ENCODE results near the gene PGP.
A peak's percentile ranks its signal among the peaks of the same experiment; 100 is the strongest.

The PGP gene

DNA sequence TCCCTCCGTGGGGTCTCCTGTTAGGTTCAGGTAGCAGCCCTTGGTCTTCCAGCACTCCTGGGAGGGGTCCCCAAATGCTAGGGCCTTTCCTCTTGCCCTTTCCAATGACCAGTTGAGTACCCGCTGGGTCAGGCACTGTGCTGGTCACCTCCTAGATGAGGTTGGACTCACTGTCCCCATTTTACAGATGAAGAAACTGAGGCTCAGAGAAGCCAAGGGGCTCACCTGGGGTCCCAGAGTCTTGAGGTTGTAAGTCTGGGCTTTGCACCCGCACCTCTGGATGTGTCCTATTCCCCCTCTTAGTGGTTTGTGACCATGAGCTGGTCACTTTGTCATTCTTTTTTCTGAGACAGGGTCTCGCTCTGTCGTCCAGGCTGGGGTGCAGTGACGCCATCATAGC is 16.9 kb downstream of the PGP start:
- no peak for DNase-seq

GRCh38 chr16:2196981-2197511 is 17.6 kb downstream of the PGP start:
- no peak for DNase-seq

GRCh38 chr16:2196162-2196980 is 18.3 kb downstream of the PGP start, which contains the start of gene CASKIN1:
TSS of gene CASKIN1 (minus strand) at chr16:2196605. CDS start at chr16:2196432, 173 bp downstream.
- DNase-seq: no peak

GRCh38 chr16:2195322-2196161 is 19.1 kb downstream of the PGP start:
- peak; percentile 20 to 56 for DNase-seq

- peak; percentile 48 to 70 for DNase-seq
Observed at GRCh38 chr16:2194852-2195321, 19.8 kb downstream of the PGP start.

DNA sequence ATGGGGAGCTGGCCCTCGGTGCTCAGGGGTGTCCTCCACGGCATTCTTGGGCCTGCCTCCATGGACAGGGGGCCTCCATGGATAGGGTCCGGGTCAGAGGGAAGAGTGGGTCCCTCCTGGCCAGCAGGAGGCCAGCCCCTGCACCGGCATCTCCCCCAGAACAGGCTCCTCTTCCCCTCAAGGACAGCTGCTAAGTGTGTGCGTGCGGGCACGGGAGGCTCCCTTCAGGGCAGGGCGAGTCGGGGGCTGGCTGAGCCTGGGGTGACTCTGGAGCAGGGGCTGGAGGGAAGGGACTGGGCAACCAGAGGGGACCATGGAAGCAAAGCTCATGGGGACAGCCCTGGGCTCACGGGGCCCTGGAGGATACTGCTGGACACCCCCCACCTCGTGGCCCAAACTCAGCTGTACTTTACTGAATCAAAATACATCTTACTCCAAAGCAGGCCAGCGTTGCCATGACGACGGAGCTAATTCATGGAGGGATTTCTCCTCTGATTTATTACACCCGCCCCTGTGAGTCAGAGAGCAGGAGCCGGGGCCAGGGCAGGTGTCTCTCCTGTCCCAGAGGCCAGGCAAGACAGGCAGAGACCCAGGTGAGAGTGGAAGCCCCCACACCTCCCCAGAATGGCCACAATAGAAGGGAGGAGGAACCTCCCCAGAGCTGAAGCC is 20.3 kb downstream of the PGP start:
- peak; percentile 39 to 41 for DNase-seq

GRCh38 chr16:2191446-2191706 is 23.3 kb downstream of the PGP start:
- DNase-seq: no peak

DNA sequence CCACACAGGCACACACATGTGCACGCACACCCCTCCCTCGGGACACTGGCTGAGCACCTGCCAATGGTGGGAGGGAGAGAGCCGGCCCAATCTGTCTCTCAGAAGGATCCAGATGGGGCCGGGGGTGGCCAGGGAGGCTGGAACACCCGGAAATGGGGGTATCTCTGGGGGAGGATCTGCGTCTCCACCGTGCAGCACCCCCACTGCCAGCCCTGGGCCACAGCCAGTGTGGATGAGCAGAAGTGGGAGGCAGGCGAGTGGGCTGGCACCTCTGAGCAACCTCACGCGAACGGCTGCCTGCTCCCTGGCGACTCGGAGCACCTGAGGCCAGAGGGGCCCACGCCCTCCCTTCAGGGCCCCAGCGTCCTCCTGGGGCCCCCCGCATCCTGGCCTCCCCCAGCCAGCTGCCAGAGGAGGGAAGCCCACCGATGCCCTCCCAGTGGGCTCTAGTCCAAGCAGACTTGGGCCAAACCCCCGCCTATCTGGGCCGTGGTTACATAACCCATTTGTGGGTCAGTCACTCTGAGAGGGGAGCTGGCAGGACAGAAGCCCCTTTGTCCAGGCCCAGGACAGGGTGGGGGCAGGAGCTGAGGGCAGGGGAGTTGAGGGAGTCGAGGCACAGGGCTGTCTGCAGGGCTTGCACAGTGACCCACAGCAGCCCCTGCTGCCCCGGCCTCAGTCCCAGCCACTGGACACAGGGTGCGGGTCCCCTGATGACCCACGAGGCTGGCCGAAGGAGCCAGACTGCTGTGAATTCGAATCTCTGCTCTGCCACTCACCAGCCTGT is 23.8 kb downstream of the PGP start:
- peak; percentile 35 to 79 for DNase-seq

GRCh38 chr16:2190002-2190658 is 24.5 kb downstream of the PGP start:
- no peak for DNase-seq

DNA sequence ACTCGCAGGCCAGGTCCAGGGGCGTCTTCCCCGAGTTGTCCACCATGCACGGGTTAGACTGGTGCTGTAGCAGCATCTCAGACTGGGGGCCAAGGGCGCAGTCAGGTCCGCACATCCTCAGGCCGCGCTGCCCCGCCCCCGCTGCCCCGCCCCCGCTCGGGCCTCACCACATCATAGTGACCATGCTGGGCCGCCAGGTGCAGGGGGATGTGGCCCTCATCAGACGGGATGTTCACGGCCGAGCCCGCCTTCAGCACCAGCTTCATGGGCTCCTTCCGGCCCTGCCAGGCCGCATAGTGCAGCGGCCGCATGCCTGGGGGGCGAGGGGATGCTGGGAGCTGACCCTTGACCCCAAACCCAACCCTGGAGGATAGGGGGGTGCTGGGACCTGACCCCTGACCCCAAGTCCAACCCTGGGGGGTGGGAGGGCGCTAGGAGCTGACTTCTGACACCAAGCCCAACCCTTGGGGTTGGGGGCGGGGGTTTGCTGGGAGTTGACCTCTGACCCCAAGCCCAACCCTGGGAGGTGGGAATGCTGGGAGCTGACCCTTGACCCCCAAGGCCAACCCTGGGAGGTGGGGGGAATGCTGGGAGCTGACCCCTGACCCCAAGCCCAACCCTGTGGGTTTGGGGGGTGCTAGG is 25.3 kb downstream of the PGP start:
- DNase-seq: no peak

DNA sequence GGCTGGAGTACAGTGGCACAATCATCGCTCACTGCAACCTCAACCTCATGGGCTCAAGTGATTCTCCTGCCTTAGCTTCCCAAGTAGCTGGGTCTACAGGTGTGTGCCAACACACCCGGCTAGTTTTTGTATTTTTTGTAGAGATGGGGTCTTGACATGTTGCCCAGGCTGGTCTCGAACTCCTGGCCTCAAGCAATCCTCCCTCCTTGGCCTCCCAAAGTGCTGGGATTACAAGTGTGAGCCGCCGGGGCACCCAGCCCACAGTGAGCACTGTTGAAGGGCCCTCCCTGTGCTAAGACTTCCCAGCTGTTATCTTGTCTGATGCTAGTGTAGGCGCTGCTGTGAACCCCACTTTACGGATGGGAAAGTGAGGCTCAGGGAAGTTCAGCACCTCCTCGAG is 26.2 kb downstream of the PGP start:
- no peak for DNase-seq

DNA sequence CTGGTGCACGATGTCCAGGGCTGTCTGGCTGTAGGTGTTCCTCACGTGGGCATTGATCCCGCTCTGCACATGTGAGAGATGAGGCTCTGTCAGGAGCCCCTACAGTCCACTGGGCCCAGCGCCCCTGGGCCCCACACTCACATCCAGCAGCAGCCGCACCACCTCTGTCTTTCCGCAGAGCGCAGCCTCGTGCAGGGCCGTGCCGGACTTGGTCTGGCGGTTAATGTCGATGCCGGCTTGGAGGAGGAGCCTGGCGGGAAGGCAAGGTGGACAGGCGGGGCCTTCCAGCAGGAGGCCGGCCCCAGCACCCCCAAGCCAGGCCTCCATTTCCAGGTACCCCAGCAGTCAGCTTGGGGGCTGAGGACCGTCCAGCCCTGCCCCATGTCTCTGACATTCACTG is 27.4 kb downstream of the PGP start:
- DNase-seq: no peak

GRCh38 chr16:2186505-2186904 is 28.1 kb downstream of the PGP start:
- no peak for DNase-seq

DNA sequence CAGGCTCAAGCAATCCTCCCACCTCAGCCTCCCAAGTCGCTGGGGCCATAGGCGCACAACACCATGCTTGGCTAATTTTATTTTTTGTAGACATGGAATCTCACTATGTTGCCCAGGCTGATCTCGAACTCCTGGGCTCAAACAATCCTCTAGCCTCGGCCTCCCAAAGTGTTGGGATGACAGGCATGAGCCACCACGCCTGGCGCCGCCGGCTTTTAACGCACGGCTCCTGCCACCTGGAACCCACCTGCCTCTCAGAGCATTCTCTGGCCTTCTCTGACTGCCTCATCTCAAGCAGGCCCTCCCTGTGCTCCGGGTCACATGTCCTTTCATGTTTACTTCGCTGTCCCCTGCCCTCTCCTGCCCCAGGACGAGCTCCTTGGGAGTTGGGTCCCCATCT is 28.6 kb downstream of the PGP start:
- DNase-seq: no peak

GRCh38 chr16:2184962-2185361 is 29.7 kb downstream of the PGP start:
- DNase-seq: no peak

GRCh38 chr16:2184346-2184745 is 30.3 kb downstream of the PGP start:
- no peak for DNase-seq

- no peak for DNase-seq
Observed at GRCh38 chr16:2183671-2184070, 31.0 kb downstream of the PGP start.

DNA sequence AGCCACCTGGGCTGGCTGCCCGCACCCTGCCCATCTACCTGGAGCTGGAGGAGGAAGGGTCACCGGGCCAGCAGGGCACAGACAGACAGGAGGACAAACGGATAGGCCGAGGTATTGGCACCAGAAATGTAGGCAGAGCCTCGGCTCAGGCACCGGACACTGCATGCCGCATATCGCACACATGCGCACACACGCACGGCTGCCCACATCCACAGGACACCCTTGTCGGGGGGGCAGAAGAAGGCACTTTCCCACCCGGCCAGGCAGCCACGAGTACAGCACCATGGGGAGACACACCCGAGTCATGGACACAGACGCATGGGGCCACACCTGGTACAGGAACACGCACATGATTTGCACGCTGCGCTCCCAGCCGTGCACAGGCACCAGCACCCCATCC is 32.7 kb downstream of the PGP start:
- DNase-seq: no peak

DNA sequence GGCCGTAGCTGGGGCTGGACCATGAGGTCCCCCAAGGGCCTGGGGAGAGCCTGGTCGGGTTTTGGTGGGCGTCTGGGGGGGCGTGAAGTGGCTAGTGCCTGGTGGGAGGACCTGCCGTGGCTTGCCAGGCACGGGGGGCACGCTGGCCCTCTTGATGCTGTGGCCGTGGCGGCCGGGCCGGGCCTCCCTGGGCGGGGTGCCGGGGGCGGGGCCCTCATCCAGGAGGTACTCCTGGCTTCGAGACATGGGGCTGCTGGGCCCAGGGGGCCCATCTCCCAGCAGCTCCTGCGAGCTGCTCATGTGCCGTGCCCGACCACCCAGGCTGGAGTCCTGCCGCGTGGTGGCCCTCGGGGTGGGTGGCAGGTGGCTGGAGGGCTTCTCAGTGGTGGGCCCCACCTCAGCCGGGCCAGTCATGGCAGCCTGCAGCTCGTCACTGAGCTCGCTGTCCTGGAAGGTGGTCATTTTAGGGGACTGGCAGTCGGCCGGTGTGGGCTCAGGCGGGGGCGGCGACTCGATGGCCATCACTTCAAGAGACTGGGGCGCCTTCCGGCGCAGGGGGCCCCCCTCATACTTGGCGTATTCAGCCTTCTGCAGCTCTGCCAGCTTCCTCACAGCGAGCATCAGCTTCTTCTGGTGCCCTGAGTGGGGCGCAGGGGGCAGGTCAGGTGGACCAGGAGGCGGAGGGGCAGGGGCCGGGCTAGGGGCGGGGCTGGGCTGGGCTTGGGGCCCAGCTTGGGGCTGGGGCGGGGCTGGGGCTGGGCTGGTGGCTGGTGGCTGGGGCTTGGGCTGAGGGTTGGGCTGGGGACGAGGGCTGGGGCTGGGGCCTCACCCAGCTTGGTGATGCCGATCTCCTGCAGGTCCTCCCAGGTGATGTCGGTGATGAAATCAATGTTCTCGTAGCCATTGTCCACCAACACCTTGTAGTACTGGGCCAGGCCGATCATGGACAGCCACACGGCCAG is 33.4 kb downstream of the PGP start:
- DNase-seq: no peak

DNA sequence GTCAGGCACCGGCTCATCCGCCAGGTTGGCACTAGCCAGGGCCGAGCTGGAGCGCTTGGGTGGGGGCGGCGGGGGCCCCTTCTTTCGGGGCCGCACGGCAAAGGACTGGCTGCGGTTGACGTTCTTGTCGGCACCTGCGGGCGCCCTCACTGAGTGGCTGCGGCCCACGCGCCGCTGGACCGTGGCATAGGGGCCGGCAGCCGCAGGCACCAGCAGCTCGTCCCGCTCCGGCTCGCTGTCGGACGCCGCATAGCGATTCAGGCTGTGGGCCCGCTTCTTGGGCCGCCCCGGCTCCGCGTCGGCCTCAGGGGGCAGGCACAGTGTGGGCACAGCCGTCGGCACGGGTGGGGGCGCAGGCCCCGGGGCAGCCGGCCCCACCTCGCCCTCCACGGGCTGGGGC is 34.2 kb downstream of the PGP start:
- no peak for DNase-seq
